ENCODE results near the gene BSG.
A peak's percentile ranks its signal among the peaks of the same experiment; 100 is the strongest.

BSG gene

GRCh38 chr19:608155-609003, 36.0 kb downstream of the BSG start:
- H3K4me1 ChIP-seq (ENCODE audit: control insufficient read depth in 1 of 2, insufficient read depth in 2 of 2, low read length in 2 of 2) = no peaks in the 10 kb centered on the region
- DNase-seq = no peak

GRCh38 chr19:609004-609346, 36.6 kb downstream of the BSG start:
- Histone ChIP-seq H3K4me2 (ENCODE audit: low read length) (no peak overlapping the region), H2BK120ac (ENCODE audit: insufficient read depth, low read length, poor library complexity) (no peak overlapping the region), H3K27ac (ENCODE audit: low read depth, low read length) (no peak overlapping the region), H2BK12ac (ENCODE audit: low read length) (no peak overlapping the region), H3K27me3 (ENCODE audit: insufficient read depth, low read length) (no peaks in the 10 kb centered on the region), H4K12ac (ENCODE audit: low read depth, low read length) (no peak overlapping the region), H2BK5ac (ENCODE audit: low read depth, low read length, poor library complexity) (no peak overlapping the region), H3K9ac (ENCODE audit: low read length) (no peak overlapping the region), H3K4me1 (ENCODE audit: control insufficient read depth in 1 of 2, insufficient read depth in 2 of 2, low read length in 2 of 2) (no peaks in the 10 kb centered on the region), H3K79me2 (ENCODE audit: control insufficient read depth, insufficient read depth, low read length, poor library complexity) (no peaks in the 10 kb centered on the region), H3K14ac (ENCODE audit: low read length) (no peak overlapping the region), H4K91ac (ENCODE audit: low read depth, low read length) (no peak overlapping the region), H3K79me1 (ENCODE audit: low read length) (no peaks in the 10 kb centered on the region), H2AFZ (ENCODE audit: insufficient read depth, low read length, poor library complexity) (no peak overlapping the region), H4K8ac (ENCODE audit: low read depth, low read length) (no peak overlapping the region), H3K23ac (ENCODE audit: low read length) (no peak overlapping the region), H3K4me3 (ENCODE audit: low read depth, low read length) (no peak overlapping the region), H3K36me3 (ENCODE audit: control insufficient read depth in 1 of 2, insufficient read depth in 2 of 2, low read length in 2 of 2) (peaks cover 2 to 8% of the 10 kb centered on the region in 2 experiments), H3K9me3 (ENCODE audit: insufficient read depth, low read depth, low read length) (peaks cover 2% of the 10 kb centered on the region), H3K18ac (ENCODE audit: low read length) (no peak overlapping the region), H2AK5ac (ENCODE audit: low read length) (no peak overlapping the region), H3K4ac (ENCODE audit: low read depth, low read length) (no peak overlapping the region)
- no peak for DNase-seq
- no CpG with 5 or more reads among the region's 22 CpGs for WGBS (ENCODE audit: extremely low coverage, insufficient coverage, insufficient read length)

More at GRCh38 chr19:608155-609003, 36.0 kb downstream of the BSG start:
- Histone ChIP-seq H2BK12ac (ENCODE audit: low read length) (no peak overlapping the region), H2AFZ (ENCODE audit: insufficient read depth, low read length, poor library complexity) (no peak overlapping the region), H3K9me3 (ENCODE audit: insufficient read depth, low read depth, low read length) (peaks cover 5% of the 10 kb centered on the region), H3K79me2 (ENCODE audit: control insufficient read depth, insufficient read depth, low read length, poor library complexity) (no peaks in the 10 kb centered on the region), H3K14ac (ENCODE audit: low read length) (no peak overlapping the region), H3K79me1 (ENCODE audit: low read length) (no peaks in the 10 kb centered on the region), H3K4ac (ENCODE audit: low read depth, low read length) (no peak overlapping the region), H4K12ac (ENCODE audit: low read depth, low read length) (no peak overlapping the region), H3K27ac (ENCODE audit: low read depth, low read length) (no peak overlapping the region), H2BK120ac (ENCODE audit: insufficient read depth, low read length, poor library complexity) (no peak overlapping the region), H3K27me3 (ENCODE audit: insufficient read depth, low read length) (no peaks in the 10 kb centered on the region), H3K36me3 (ENCODE audit: control insufficient read depth in 1 of 2, insufficient read depth in 2 of 2, low read length in 2 of 2) (peaks cover 2 to 7% of the 10 kb centered on the region in 2 experiments), H4K8ac (ENCODE audit: low read depth, low read length) (no peak overlapping the region), H3K9ac (ENCODE audit: low read length) (no peak overlapping the region), H2BK5ac (ENCODE audit: low read depth, low read length, poor library complexity) (no peak overlapping the region), H3K23ac (ENCODE audit: low read length) (no peak overlapping the region), H3K18ac (ENCODE audit: low read length) (no peak overlapping the region), H4K91ac (ENCODE audit: low read depth, low read length) (no peak overlapping the region), H2AK5ac (ENCODE audit: low read length) (no peak overlapping the region), H3K4me2 (ENCODE audit: low read length) (peak overlapping the region; percentile 24), H3K4me3 (ENCODE audit: low read depth, low read length) (no peak overlapping the region)
- WGBS (ENCODE audit: extremely low coverage, insufficient coverage, insufficient read length) = no CpG with 5 or more reads among the region's 30 CpGs

- H3K79me2 ChIP-seq (ENCODE audit: control insufficient read depth, insufficient read depth, low read length, poor library complexity) = no peaks in the 10 kb centered on the region
- no CpG with 5 or more reads among the region's 38 CpGs for WGBS (ENCODE audit: extremely low coverage, insufficient coverage, insufficient read length)
- no peak for DNase-seq
- no peak overlapping the region for H3K4me3 ChIP-seq (ENCODE audit: low read depth, low read length)
- no peak overlapping the region for H3K9ac ChIP-seq (ENCODE audit: low read length)
- H2AFZ ChIP-seq (ENCODE audit: insufficient read depth, low read length, poor library complexity) = no peak overlapping the region
- no peak overlapping the region for H3K27ac ChIP-seq (ENCODE audit: low read depth, low read length)
- H3K23ac ChIP-seq (ENCODE audit: low read length) = no peak overlapping the region
- H3K4ac ChIP-seq (ENCODE audit: low read depth, low read length) = no peak overlapping the region
- H3K4me2 ChIP-seq (ENCODE audit: low read length) = no peak overlapping the region
- H2BK5ac ChIP-seq (ENCODE audit: low read depth, low read length, poor library complexity) = no peak overlapping the region
- H3K14ac ChIP-seq (ENCODE audit: low read length) = no peak overlapping the region
- H3K79me1 ChIP-seq (ENCODE audit: low read length) = no peaks in the 10 kb centered on the region
- no peak overlapping the region for H2BK120ac ChIP-seq (ENCODE audit: insufficient read depth, low read length, poor library complexity)
- H3K36me3 ChIP-seq (ENCODE audit: control insufficient read depth in 1 of 2, insufficient read depth in 2 of 2, low read length in 2 of 2) = peaks cover 7 to 19% of the 10 kb centered on the region in 2 experiments
- no peak overlapping the region for H2AK5ac ChIP-seq (ENCODE audit: low read length)
- H4K12ac ChIP-seq (ENCODE audit: low read depth, low read length) = no peak overlapping the region
- no peaks in the 10 kb centered on the region for H3K27me3 ChIP-seq (ENCODE audit: insufficient read depth, low read length)
- no peaks in the 10 kb centered on the region for H3K4me1 ChIP-seq (ENCODE audit: control insufficient read depth in 1 of 2, insufficient read depth in 2 of 2, low read length in 2 of 2)
- no peak overlapping the region for H4K8ac ChIP-seq (ENCODE audit: low read depth, low read length)
- no peak overlapping the region for H2BK12ac ChIP-seq (ENCODE audit: low read length)
- H4K91ac ChIP-seq (ENCODE audit: low read depth, low read length) = no peak overlapping the region
- H3K18ac ChIP-seq (ENCODE audit: low read length) = no peak overlapping the region
- H3K9me3 ChIP-seq (ENCODE audit: insufficient read depth, low read depth, low read length) = peaks cover 2% of the 10 kb centered on the region
Measured at GRCh38 chr19:610071-610800, 37.8 kb downstream of the BSG start.

GRCh38 chr19:610801-611480, 38.5 kb downstream of the BSG start:
- peaks cover 7 to 21% of the 10 kb centered on the region in 2 experiments for H3K36me3 ChIP-seq (ENCODE audit: control insufficient read depth in 1 of 2, insufficient read depth in 2 of 2, low read length in 2 of 2)
- no peak overlapping the region for H4K12ac ChIP-seq (ENCODE audit: low read depth, low read length)
- no peak overlapping the region for H3K23ac ChIP-seq (ENCODE audit: low read length)
- DNase-seq = no peak
- no peak overlapping the region for H2AK5ac ChIP-seq (ENCODE audit: low read length)
- no peak overlapping the region for H2BK5ac ChIP-seq (ENCODE audit: low read depth, low read length, poor library complexity)
- H3K4me1 ChIP-seq (ENCODE audit: control insufficient read depth in 1 of 2, insufficient read depth in 2 of 2, low read length in 2 of 2) = no peaks in the 10 kb centered on the region
- H3K4ac ChIP-seq (ENCODE audit: low read depth, low read length) = no peak overlapping the region
- H2BK120ac ChIP-seq (ENCODE audit: insufficient read depth, low read length, poor library complexity) = no peak overlapping the region
- no peak overlapping the region for H2AFZ ChIP-seq (ENCODE audit: insufficient read depth, low read length, poor library complexity)
- H3K27me3 ChIP-seq (ENCODE audit: insufficient read depth, low read length) = no peaks in the 10 kb centered on the region
- no peak overlapping the region for H3K27ac ChIP-seq (ENCODE audit: low read depth, low read length)
- no CpG with 5 or more reads among the region's 36 CpGs for WGBS (ENCODE audit: extremely low coverage, insufficient coverage, insufficient read length)
- H4K91ac ChIP-seq (ENCODE audit: low read depth, low read length) = no peak overlapping the region
- peaks cover 2% of the 10 kb centered on the region for H3K9me3 ChIP-seq (ENCODE audit: insufficient read depth, low read depth, low read length)
- H4K8ac ChIP-seq (ENCODE audit: low read depth, low read length) = no peak overlapping the region
- H3K4me3 ChIP-seq (ENCODE audit: low read depth, low read length) = no peak overlapping the region
- H3K79me2 ChIP-seq (ENCODE audit: control insufficient read depth, insufficient read depth, low read length, poor library complexity) = no peaks in the 10 kb centered on the region
- H3K9ac ChIP-seq (ENCODE audit: low read length) = no peak overlapping the region
- no peak overlapping the region for H3K18ac ChIP-seq (ENCODE audit: low read length)
- no peaks in the 10 kb centered on the region for H3K79me1 ChIP-seq (ENCODE audit: low read length)
- no peak overlapping the region for H3K14ac ChIP-seq (ENCODE audit: low read length)
- no peak overlapping the region for H3K4me2 ChIP-seq (ENCODE audit: low read length)
- no peak overlapping the region for H2BK12ac ChIP-seq (ENCODE audit: low read length)

Measured in trophoblast cell (in vitro differentiated cells and primary cell).